GM19452 (cell line): Measurements from ENCODE around the gene SMAD1.
A peak's percentile ranks its signal among the peaks of the same experiment; 100 is the strongest.
"Not testable (repeated sequence)": the region's sequence is repeated elsewhere in the genome, so short reads cannot be mapped to it uniquely, and the experiment has no call there.

ENCODE experiments used
- ATAC-seq: cut with Tn5 transposase; IDR thresholded peaks from one replicate; pipeline ENCODE4 v1.9.1; 2021; ENCODE audit not compliant: unreplicated experiment

SMAD1 gene

GRCh38 chr4:145554691-145555090, 73.0 kb downstream of the SMAD1 start:
- no peak for ATAC-seq

GRCh38 chr4:145557720-145558119, 76.1 kb downstream of the SMAD1 start:
- ATAC-seq: peak; percentile 79

GRCh38 chr4:145563293-145563985, 81.8 kb downstream of the SMAD1 start:
- ATAC-seq: no peak

GRCh38 chr4:145564540-145564939, 82.9 kb downstream of the SMAD1 start:
- no peak for ATAC-seq

GRCh38 chr4:145565328-145565727, 83.7 kb downstream of the SMAD1 start:
- no peak for ATAC-seq

- ATAC-seq: no peak
These were observed 84.5 kb downstream of the SMAD1 start for GRCh38 chr4:145566086-145566708.

- no peak for ATAC-seq
These were observed 85.1 kb downstream of the SMAD1 start for GRCh38 chr4:145566768-145567167.

- no peak for ATAC-seq
These were observed 85.9 kb downstream of the SMAD1 start for GRCh38 chr4:145567516-145567915.

GRCh38 chr4:145574546-145574945, 92.9 kb downstream of the SMAD1 start:
- ATAC-seq: not testable (repeated sequence)

- ATAC-seq: no peak
These were observed 99.3 kb downstream of the SMAD1 start for GRCh38 chr4:145580906-145581305.

- ATAC-seq: no peak
These were observed 101.8 kb downstream of the SMAD1 start for GRCh38 chr4:145583191-145584055.

GRCh38 chr4:145587088-145587754, 105.6 kb downstream of the SMAD1 start:
- no peak for ATAC-seq

- not testable (repeated sequence) for ATAC-seq
These were observed 107.7 kb downstream of the SMAD1 start for GRCh38 chr4:145589381-145589780.

GRCh38 chr4:145589916-145590702, 108.5 kb downstream of the SMAD1 start:
- ATAC-seq: no peak

GRCh38 chr4:145602129-145602760, 120.6 kb downstream of the SMAD1 start:
- no peak for ATAC-seq

- no peak for ATAC-seq
These were observed 124.3 kb downstream of the SMAD1 start for GRCh38 chr4:145605941-145606340.
